DMS 273 (cell line): ENCODE measurements around the gene TMEM91.
A peak's percentile ranks its signal among the peaks of the same experiment; 100 is the strongest.
"Not testable (repeated sequence)": the region's sequence is repeated elsewhere in the genome, so short reads cannot be mapped to it uniquely, and the experiment has no call there.

Source experiments
- DNase-seq: peaks from one replicate; lab custom pipeline; 2025; ENCODE audit not compliant: unreplicated experiment; lab: John Stamatoyannopoulos, UW

The TMEM91 gene

DNA sequence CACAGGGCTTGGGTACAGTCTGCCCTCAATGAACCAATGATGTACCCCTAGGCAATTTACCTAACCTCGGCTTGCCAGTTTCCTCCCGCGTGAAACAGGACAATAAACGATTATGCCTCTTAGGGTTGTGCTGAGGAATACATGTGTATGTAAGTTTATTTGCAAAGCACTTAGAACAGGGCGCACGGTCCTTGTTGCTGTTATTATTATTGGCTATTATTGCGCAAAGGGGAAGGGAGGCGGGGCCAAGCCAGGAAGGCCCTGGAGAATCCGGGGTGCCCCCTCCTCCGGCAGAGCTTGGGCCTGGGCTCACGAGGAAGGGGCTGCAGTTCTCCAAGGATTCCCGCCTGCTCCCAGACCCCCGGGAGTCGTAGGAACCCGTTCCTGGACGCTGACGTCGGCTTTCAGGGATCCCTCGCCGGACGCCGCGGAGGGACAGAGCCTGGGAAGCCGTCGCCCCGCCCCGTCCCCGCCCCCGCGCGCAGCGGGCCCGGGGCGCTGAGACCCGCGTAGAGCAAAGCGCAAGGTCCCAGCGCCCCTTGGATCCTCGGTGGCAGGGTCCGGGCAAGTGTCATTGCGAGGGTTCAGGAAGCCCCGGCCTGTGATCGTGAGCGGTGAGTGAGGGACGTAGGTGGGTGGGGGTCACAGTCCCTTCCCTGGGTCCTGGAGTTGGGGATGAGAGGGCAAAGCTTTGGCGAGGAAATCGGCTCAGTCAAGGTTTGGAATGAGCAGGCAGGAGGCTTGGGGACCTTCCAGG lies at the start of gene TMEM91:
TMEM91 (plus strand) TSS at position 293 of the 757 bp plus-strand sequence. CDS start 1,777 bp downstream, outside the sequence.
- DNase-seq = no peak

GRCh38 chr19:41327076-41327575 lies 49.2 kb upstream of the TMEM91 start:
- no peak for DNase-seq

GRCh38 chr19:41327576-41328156 lies 48.7 kb upstream of the TMEM91 start:
- DNase-seq = peak; percentile 61

DNA sequence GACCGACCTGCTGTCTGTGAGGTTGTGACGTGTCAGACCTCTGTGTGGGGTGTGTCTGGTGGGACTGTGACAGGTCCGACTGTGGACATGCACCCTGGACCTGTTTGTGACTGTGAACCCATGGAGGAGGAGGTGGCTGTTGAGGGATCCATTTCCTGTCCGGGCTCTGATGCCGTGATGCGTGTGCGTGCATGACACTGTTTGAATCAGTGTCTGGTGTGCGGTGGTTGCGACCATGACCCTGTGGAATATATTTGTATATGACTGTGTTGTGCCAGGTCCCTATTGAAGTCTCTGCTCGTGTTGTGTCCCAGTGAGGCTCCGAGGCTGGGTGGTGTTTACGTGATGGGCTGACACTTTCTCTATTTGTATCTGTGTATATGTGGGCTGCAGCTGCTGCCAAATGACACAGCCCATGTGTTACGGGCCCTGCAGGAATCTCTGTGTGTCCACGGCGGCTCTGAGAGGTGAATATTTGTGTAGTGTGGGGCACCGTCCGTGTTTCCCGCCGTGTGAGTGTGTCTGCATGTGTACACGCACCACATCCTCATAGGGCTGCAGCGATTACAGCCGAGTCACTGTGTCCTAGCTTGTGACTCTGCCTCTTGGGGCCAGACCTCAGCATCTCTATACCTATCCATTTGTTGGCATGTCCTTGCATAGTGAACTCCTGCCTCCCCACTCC lies 48.0 kb upstream of the TMEM91 start:
- DNase-seq = no peak

DNA sequence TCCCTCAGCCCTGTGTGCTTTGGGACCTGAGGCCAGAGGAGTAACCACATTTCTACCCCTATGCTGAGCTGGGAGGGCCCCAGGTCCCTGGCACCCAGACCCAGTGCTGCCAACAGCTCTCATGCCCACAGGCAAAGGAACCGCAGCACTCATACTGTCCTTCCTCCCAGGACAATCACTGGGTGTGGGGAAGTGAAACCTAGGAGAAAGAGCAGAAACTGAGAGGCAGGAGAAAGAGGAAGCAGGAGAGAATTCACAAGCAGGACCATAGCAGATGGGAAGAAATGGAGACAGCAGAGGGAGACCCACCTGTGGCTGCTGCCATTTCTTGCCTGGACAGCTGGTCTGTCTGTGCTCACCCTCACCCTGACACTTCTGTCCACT lies 47.5 kb upstream of the TMEM91 start:
- peak; percentile 35 for DNase-seq

- DNase-seq = no peak
Measured at GRCh38 chr19:41330481-41330880, 45.9 kb upstream of the TMEM91 start.

DNA sequence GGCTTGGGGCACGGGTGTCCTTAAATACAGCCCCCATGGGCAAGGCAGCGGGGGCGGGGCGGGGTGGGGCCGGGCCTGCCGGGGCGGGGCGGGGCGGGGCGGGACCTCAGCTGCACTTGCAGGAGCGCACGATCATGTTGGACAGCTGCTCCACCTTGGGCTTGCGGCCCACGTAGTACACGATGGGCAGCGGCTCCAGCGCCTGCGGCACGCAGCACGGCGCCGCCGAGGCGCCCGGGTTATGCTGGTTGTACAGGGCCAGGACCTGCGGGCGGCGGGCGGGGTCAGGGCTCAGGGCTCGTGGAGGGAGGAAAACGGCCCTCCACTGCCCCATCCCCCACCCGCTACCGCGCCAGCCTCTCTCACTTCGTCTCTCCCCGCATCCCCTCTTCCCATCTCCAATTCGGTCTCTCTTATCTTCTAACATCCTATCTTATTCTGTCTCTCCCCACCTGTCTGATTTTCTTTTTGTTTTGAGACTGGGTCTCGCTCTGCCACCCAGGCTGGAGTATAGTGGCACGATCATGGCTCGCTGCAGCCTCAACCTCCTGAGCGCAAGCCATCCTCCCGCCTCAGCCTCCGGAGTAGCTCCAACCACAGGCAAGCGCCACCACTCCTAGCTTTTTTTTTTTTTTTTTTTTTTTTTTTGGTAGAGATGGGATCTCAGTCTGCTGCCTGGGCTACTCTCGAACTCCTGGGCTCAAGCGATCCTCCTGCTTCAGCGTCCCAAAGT lies 45.2 kb upstream of the TMEM91 start:
- DNase-seq = no peak

DNA sequence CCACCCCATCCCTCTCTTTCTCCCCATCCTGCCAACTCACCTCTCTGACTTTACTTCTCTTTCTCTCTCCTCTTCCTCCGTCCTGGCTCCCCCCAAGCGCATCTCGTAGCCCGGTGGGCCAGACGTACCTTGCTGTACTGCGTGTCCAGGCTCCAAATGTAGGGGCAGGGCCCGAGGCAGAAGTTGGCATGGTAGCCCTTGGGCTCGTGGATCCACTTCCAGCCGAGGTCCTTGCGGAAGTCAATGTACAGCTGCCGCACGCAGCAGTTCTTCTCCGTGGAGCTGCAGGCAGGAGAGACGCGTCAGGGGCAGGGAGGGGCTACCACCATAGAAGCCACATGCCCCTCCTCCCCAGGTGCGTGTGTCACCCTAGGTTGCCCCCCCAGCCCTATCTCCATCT lies 44.3 kb upstream of the TMEM91 start:
- DNase-seq = no peak

DNA sequence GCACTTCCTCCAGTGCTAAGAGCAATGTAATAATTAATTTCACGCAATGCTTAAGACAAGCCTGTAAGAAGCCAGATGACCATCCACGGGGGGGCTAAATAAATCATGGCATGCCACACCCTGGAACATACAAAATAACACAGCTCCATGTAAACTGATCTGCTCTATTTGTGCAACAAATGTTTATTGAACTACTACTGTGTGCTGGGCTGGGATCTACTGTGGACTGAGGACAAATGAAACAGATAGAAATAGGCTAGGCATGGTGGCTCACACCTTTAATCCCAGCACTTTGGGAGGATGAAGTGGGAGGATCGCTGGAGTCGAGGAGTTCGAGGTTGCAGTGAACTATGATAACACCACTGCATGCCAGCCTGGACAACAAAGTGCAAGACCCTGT lies 43.9 kb upstream of the TMEM91 start:
- DNase-seq = no peak

DNA sequence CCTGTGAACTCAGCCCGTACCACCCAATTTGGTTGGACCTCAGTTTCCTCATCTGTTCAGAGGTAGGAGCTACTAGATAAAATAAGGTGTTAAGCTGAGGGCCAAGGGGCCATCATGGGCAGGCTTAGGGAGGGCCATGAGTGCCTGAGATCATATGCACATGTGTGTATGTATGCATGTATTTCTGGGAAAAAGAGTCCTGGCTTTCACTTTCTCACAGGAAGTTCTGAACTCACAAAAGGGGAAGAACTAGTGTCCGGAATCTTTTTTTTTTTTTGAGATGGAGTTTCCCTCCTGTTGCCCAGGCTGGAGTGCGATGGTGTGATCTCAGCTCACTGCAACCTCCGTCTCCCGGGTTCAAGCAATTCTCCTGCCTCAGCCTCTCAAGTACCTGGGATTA lies 41.5 kb upstream of the TMEM91 start:
- no peak for DNase-seq

GRCh38 chr19:41335467-41335866 lies 40.9 kb upstream of the TMEM91 start:
- no peak for DNase-seq

- DNase-seq = no peak
Measured at GRCh38 chr19:41339936-41340335, 36.4 kb upstream of the TMEM91 start.

GRCh38 chr19:41341669-41342490 lies 34.5 kb upstream of the TMEM91 start:
- no peak for DNase-seq

DNA sequence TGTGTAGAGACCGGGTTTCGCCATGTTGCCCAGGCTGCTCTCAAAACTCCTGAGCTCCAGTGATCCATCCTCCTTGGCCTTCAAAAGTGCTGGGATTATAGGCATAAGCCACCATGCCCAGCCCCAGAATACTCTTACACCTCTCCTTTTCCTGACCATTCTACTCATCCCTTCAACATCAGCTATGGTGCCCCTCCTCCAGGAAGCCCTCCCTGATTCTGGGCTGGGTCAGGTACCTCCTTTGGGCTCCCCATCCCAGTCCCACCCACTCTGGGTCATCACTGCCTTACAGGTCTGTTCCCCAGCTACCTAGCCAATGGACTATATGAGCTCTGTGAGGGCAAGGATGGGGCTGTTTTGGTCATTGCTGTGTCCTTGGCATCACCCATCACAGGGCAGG lies 32.2 kb upstream of the TMEM91 start:
- DNase-seq = no peak

- DNase-seq = not testable (repeated sequence)
Measured at GRCh38 chr19:41346916-41347315, 29.4 kb upstream of the TMEM91 start.

DNA sequence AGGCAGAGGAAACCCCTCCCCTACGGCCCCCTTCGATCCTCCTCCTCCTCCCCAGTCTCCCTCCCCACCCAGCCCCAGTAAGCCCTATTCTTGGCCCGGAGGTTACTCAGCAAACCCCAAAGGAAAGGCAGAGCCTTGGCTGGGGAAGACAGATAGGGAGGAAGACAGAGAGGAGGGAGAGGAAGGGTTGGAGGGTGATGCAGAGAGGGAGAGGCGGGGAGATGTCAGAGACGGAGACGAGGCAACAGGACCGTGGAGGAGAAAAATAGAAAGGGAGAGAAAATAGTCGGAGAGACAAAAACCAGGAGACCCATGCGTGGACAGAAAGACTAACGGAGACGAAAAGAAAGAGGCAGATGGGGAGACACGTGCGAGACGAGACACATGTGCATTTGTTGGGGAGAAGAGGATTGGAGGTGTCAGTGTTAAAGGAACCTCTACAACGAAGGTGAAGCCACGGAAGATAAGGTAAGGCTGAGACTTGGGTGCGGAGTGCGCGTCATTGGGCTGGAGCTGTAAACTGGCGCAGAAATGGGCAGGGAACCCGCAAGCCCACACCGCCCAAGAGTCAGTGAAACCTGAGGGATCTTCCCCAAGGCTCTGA lies 25.5 kb upstream of the TMEM91 start:
- peak; percentile 52 for DNase-seq

DNA sequence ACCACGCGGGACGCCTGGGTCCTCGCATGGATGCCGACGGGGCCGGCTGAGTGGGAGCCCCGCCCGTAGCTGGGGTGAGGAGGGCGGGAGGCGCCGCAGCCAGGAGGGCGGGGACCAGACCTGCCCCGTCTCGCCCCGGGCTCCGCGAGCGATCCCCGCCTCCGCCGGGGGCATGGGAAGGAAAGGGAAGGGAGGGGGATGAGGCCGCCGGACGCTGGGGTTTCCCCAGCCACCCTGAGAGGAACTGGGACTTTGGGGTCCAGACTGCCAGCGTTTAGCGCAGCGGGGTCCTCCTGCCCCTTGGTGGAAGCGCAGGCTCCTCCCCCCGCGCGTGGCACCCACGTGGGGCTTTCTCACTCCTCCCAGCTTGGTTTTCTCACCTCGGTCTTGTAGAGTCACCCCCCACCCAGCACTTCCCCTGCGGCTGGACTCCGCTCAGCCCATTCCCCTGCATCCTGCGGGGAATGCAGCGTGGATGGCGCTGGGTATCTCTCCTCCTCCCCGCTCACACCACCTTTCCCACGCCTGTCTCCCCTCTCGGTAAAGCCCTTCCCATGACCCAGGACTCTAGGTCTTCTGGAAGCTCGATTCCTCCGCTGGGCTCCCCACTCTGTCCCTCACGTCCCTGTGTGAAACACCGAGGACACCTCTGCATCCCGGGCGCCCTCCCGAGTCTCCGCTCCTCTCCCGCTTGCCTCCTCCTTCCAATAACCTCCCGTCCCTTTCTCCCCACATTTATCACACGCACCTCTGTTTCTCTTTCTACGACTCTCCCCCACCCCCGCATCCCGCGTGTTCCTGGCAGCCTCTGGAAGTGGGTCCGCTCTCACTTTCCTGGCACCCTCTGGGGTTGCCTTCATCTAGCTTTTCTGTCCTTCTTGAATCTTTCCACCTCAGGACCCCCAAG lies 24.7 kb upstream of the TMEM91 start:
- DNase-seq = peak; percentile 74

DNA sequence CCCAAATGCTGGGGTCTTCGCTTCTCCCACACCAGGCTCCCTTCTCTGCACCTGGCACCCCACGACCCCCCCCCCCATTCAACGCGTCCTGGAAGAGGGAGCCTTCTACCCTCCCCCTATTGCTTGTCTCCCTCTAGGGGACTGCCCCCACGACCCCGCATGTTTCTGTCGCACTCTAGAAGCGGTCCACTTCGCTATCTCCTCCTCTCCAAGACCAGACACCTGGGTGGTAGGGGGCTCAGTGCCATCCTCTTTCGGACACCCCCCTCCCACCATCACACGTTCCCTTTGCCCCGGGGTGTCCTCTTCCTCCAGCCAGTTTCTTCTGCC lies 24.1 kb upstream of the TMEM91 start:
- DNase-seq = no peak
